A549 (cell line): ENCODE measurements around the gene ERO1A.

Experiments used
- FOXS1 ChIP-seq: fragments of 250-450 bp; sonication (Bioruptor Pico); IDR thresholded peaks from 2 replicates; pipeline ENCODE4 v1.5.0; 2020; ENCODE audit warnings: mild to moderate bottlenecking, moderate library complexity
- JUN ChIP-seq, 2 experiments: fragments of >200 bp; sonication (Bioruptor Twin); formaldehyde crosslinking; IDR thresholded peaks; 2 replicates in 1 of 2; 3 replicates in 1 of 2; pipeline ENCODE4 v1.6.1; 2016 to 2017
- POLR2A ChIP-seq: IDR thresholded peaks from 2 replicates; pipeline ENCODE4 v1.6.1; 2012; ENCODE audit warnings: mild to moderate bottlenecking, low read length
- RNF2 ChIP-seq: fragments of 200-600 bp; sonication (generic); IDR thresholded peaks from 2 replicates; pipeline ENCODE4 v1.6.1; 2016; ENCODE audit warnings: low read depth, mild to moderate bottlenecking, antibody characterized with exemption, moderate library complexity, borderline replicate concordance
- TF ChIP-seq, protein P1 (sequence below): fragments of >200 bp; sonication (Bioruptor Twin); formaldehyde crosslinking; IDR thresholded peaks from 3 replicates; pipeline ENCODE4 v1.5.1; 2016

GRCh38 chr14:52703225-52703624 lies 7.9 kb upstream of the ERO1A start:
- TF ChIP-seq, protein P1, sequence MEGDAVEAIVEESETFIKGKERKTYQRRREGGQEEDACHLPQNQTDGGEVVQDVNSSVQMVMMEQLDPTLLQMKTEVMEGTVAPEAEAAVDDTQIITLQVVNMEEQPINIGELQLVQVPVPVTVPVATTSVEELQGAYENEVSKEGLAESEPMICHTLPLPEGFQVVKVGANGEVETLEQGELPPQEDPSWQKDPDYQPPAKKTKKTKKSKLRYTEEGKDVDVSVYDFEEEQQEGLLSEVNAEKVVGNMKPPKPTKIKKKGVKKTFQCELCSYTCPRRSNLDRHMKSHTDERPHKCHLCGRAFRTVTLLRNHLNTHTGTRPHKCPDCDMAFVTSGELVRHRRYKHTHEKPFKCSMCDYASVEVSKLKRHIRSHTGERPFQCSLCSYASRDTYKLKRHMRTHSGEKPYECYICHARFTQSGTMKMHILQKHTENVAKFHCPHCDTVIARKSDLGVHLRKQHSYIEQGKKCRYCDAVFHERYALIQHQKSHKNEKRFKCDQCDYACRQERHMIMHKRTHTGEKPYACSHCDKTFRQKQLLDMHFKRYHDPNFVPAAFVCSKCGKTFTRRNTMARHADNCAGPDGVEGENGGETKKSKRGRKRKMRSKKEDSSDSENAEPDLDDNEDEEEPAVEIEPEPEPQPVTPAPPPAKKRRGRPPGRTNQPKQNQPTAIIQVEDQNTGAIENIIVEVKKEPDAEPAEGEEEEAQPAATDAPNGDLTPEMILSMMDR, result no peak
- no peak for TF ChIP-seq RNF2
- no peak for TF ChIP-seq FOXS1 (CRISPR knock-in tag)
- no peak for TF ChIP-seq POLR2A
- TF ChIP-seq JUN (IDR thresholded peaks at IDR 0.05), result no peak
